Measurements from ENCODE around the gene SH3RF1.

SH3RF1 gene

DNA sequence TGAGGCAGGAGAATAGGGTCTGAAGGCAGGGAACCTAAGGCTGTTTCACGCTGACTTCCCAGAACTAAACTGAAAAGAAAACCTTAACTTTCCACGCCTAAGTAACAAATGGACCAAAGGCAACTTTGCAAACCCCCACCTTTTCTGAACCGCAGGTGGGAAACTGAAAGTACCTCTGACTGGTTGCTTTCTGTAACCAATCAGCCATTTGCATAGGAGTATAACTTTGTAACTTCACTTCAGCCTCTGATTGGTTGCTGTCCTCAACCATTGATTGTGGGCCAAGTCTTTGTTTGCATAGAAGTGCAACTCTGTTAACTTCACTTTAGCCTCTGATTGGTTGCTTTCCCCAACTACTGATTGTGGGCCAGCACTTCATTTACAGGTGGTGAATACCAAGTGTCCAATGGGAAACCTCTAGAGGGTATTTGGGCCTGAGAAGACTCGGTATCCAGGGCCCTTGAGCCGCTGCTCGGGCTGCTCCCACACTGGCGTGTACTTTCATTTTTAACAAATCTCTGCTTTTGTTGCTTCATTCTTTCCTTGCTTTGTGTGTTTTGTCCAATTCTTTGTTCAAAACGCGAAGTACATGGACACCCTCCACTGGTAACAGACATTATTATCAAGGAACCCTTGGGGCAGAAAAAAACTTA lies 139.1 kb downstream of the SH3RF1 start:
- DNase-seq (ENCODE audit: insufficient read length, low spot score): no peak
- FAIRE-seq: no peak
- TF ChIP-seq CTCF (IDR thresholded peaks at IDR 0.05; ENCODE audit: insufficient read depth, missing control alignments): no peak

GRCh38 chr4:169128902-169129301 lies 141.9 kb downstream of the SH3RF1 start:
- TF ChIP-seq CTCF (IDR thresholded peaks at IDR 0.05; ENCODE audit: insufficient read depth, missing control alignments): no peak
- FAIRE-seq: no peak
- no peak for DNase-seq (ENCODE audit: insufficient read length, low spot score)

GRCh38 chr4:169127314-169127713 lies 143.4 kb downstream of the SH3RF1 start:
- FAIRE-seq: no peak
- DNase-seq (ENCODE audit: insufficient read length, low spot score): no peak
- TF ChIP-seq CTCF (IDR thresholded peaks at IDR 0.05; ENCODE audit: insufficient read depth, missing control alignments): no peak

GRCh38 chr4:169124661-169125060 lies 146.1 kb downstream of the SH3RF1 start:
- no peak for DNase-seq (ENCODE audit: insufficient read length, low spot score)
- FAIRE-seq: no peak
- TF ChIP-seq CTCF (IDR thresholded peaks at IDR 0.05; ENCODE audit: insufficient read depth, missing control alignments): no peak

GRCh38 chr4:169122422-169122821 lies 148.3 kb downstream of the SH3RF1 start:
- DNase-seq (ENCODE audit: insufficient read length, low spot score): no peak
- TF ChIP-seq CTCF (IDR thresholded peaks at IDR 0.05; ENCODE audit: insufficient read depth, missing control alignments): no peak
- FAIRE-seq: no peak

- TF ChIP-seq CTCF (IDR thresholded peaks at IDR 0.05; ENCODE audit: insufficient read depth, missing control alignments): no peak
- FAIRE-seq (no peak), DNase-seq (ENCODE audit: insufficient read length, low spot score) (no peak)
These were observed 148.8 kb downstream of the SH3RF1 start for GRCh38 chr4:169121861-169122382.

DNA sequence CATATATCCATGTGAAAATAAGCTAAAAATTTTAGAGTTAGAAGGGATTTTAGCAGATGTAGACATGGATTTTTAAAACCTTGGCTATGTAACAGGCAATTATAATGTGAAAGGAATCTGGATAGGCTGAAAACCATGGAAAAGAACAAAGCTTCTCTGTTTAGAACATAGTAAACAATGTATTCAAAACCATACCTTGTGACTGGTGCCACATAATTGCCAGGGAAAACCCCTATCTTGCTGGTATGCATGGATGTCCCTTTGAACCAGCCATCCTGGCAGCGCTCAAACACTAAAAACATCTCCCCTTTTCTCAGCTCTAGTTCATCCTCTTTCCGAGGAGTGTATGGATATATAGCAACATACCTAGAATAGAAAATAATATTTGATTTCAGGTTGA lies 150.1 kb downstream of the SH3RF1 start:
- DNase-seq (ENCODE audit: insufficient read length, low spot score): no peak
- FAIRE-seq: no peak
- no peak for TF ChIP-seq CTCF (IDR thresholded peaks at IDR 0.05; ENCODE audit: insufficient read depth, missing control alignments)
